ENCODE results near the gene SEMA4A.

SEMA4A gene

GRCh38 chr1:156191292-156191964, 38.0 kb downstream of the SEMA4A start:
- Mint-ChIP-seq H3K36me3 (ENCODE audit: insufficient read depth) (peaks cover 18% of the 10 kb centered on the region), H3K27ac (no peak overlapping the region), H3K9me3 (no peaks in the 10 kb centered on the region), H3K27me3 (no peaks in the 10 kb centered on the region), H3K4me1 (ENCODE audit: low read depth in 2 of 2) (peaks cover 18 to 22% of the 10 kb centered on the region in 2 donors), H3K4me3 (no peak overlapping the region)
- ATAC-seq (replicated peaks) (no peak), DNase-seq (no peak)

GRCh38 chr1:156193208-156193487, 39.8 kb downstream of the SEMA4A start:
- Mint-ChIP-seq H3K27ac (peak overlapping the region; percentile 92 to 97), H3K4me3 (peak overlapping the region; percentile 97 to 100), H3K36me3 (ENCODE audit: insufficient read depth) (peaks cover 18% of the 10 kb centered on the region), H3K27me3 (no peaks in the 10 kb centered on the region), H3K9me3 (no peaks in the 10 kb centered on the region), H3K4me1 (ENCODE audit: low read depth in 2 of 2) (peaks cover 28 to 30% of the 10 kb centered on the region in 2 donors)
- DNase-seq, result no peak
- no peak for ATAC-seq (replicated peaks)

GRCh38 chr1:156193488-156194299, 40.3 kb downstream of the SEMA4A start, which contains the start of gene SLC25A44:
Gene SLC25A44, plus strand, starts transcription at chr1:156194104. Its CDS starts 5,744 bp downstream, at chr1:156199848.
- peak within 1 kb of the TSS; percentile 97 to 100 for H3K4me3 Mint-ChIP-seq
- H3K4me1 Mint-ChIP-seq (ENCODE audit: low read depth in 2 of 2), result peaks cover 33 to 35% of the 10 kb centered on the region in 2 donors
- H3K36me3 Mint-ChIP-seq (ENCODE audit: insufficient read depth), result peaks cover 18% of the 10 kb centered on the region
- H3K27me3 Mint-ChIP-seq, result no peaks in the 10 kb centered on the region
- DNase-seq (peak; percentile 93 to 99 (median 98)), ATAC-seq (replicated peaks) (peak; percentile 98)
- H3K27ac Mint-ChIP-seq, result peak within 1 kb of the TSS; percentile 92 to 97
- no peaks in the 10 kb centered on the region for H3K9me3 Mint-ChIP-seq

GRCh38 chr1:156194300-156194652, 40.9 kb downstream of the SEMA4A start:
- DNase-seq, result no peak
- H3K4me1 Mint-ChIP-seq (ENCODE audit: low read depth in 2 of 2), result peaks cover 38 to 41% of the 10 kb centered on the region in 2 donors

GRCh38 chr1:156195853-156196252, 42.5 kb downstream of the SEMA4A start:
- H3K4me1 Mint-ChIP-seq (ENCODE audit: low read depth in 2 of 2), result peaks cover 52 to 54% of the 10 kb centered on the region in 2 donors

More at GRCh38 chr1:156194300-156194652, 40.9 kb downstream of the SEMA4A start:
- Mint-ChIP-seq H3K4me3 (peak overlapping the region; percentile 97 to 100), H3K27ac (peak overlapping the region; percentile 92 to 97), H3K27me3 (no peaks in the 10 kb centered on the region), H3K36me3 (ENCODE audit: insufficient read depth) (peaks cover 23% of the 10 kb centered on the region), H3K9me3 (no peaks in the 10 kb centered on the region)
- ATAC-seq (replicated peaks), result no peak

GRCh38 chr1:156196445-156196844, 43.1 kb downstream of the SEMA4A start:
- Mint-ChIP-seq H3K4me3 (no peak overlapping the region), H3K27me3 (no peaks in the 10 kb centered on the region), H3K27ac (peak overlapping the region in 1 of 2 donors; percentile 39)

More at GRCh38 chr1:156195853-156196252, 42.5 kb downstream of the SEMA4A start:
- H3K9me3 Mint-ChIP-seq, result no peaks in the 10 kb centered on the region
- ATAC-seq (replicated peaks) (no peak), DNase-seq (no peak)
- H3K27ac Mint-ChIP-seq, result peak overlapping the region; percentile 13 to 39
- peaks cover 37% of the 10 kb centered on the region for H3K36me3 Mint-ChIP-seq (ENCODE audit: insufficient read depth)
- peak overlapping the region in 1 of 2 donors; percentile 100 for H3K4me3 Mint-ChIP-seq
- no peaks in the 10 kb centered on the region for H3K27me3 Mint-ChIP-seq

GRCh38 chr1:156198831-156199349, 45.5 kb downstream of the SEMA4A start:
- ATAC-seq (replicated peaks), result no peak
- H3K27me3 Mint-ChIP-seq, result no peaks in the 10 kb centered on the region
- no peaks in the 10 kb centered on the region for H3K9me3 Mint-ChIP-seq
- H3K4me1 Mint-ChIP-seq (ENCODE audit: low read depth in 2 of 2), result peaks cover 47 to 48% of the 10 kb centered on the region in 2 donors
- H3K27ac Mint-ChIP-seq, result peak overlapping the region; percentile 74 to 85
- peaks cover 37% of the 10 kb centered on the region for H3K36me3 Mint-ChIP-seq (ENCODE audit: insufficient read depth)
- DNase-seq, result no peak
- peak overlapping the region; percentile 17 to 34 for H3K4me3 Mint-ChIP-seq

More at GRCh38 chr1:156196445-156196844, 43.1 kb downstream of the SEMA4A start:
- H3K4me1 Mint-ChIP-seq (ENCODE audit: low read depth in 2 of 2), result peaks cover 52 to 54% of the 10 kb centered on the region in 2 donors
- no peak for DNase-seq
- ATAC-seq (replicated peaks), result no peak
- no peaks in the 10 kb centered on the region for H3K9me3 Mint-ChIP-seq
- H3K36me3 Mint-ChIP-seq (ENCODE audit: insufficient read depth), result peaks cover 40% of the 10 kb centered on the region

- DNase-seq (no peak), ATAC-seq (replicated peaks) (no peak)
- Mint-ChIP-seq H3K27ac (peak overlapping the region; percentile 74 to 85), H3K4me1 (ENCODE audit: low read depth in 2 of 2) (peaks cover 40 to 41% of the 10 kb centered on the region in 2 donors), H3K27me3 (no peaks in the 10 kb centered on the region), H3K9me3 (no peaks in the 10 kb centered on the region), H3K4me3 (peak overlapping the region in 1 of 2 donors; percentile 12), H3K36me3 (ENCODE audit: insufficient read depth) (peaks cover 41% of the 10 kb centered on the region)
Measured at GRCh38 chr1:156200044-156200443, 46.7 kb downstream of the SEMA4A start.

- ATAC-seq (replicated peaks) (no peak), DNase-seq (no peak)
- H3K9me3 Mint-ChIP-seq, result no peaks in the 10 kb centered on the region
- H3K27ac Mint-ChIP-seq, result no peak overlapping the region
- H3K27me3 Mint-ChIP-seq, result no peaks in the 10 kb centered on the region
- H3K4me1 Mint-ChIP-seq (ENCODE audit: low read depth in 2 of 2), result peaks cover 23 to 27% of the 10 kb centered on the region in 2 donors
- no peak overlapping the region for H3K4me3 Mint-ChIP-seq
- peaks cover 57% of the 10 kb centered on the region for H3K36me3 Mint-ChIP-seq (ENCODE audit: insufficient read depth)
Measured at GRCh38 chr1:156203331-156203730, 49.9 kb downstream of the SEMA4A start.

GRCh38 chr1:156204686-156205085, 51.3 kb downstream of the SEMA4A start:
- no peak overlapping the region for H3K27ac Mint-ChIP-seq
- no peaks in the 10 kb centered on the region for H3K9me3 Mint-ChIP-seq
- H3K36me3 Mint-ChIP-seq (ENCODE audit: insufficient read depth), result peaks cover 59% of the 10 kb centered on the region
- no peak for DNase-seq
- no peak overlapping the region for H3K4me3 Mint-ChIP-seq
- ATAC-seq (replicated peaks), result no peak
- H3K4me1 Mint-ChIP-seq (ENCODE audit: low read depth in 2 of 2), result peaks cover 9 to 14% of the 10 kb centered on the region in 2 donors
- H3K27me3 Mint-ChIP-seq, result no peaks in the 10 kb centered on the region

GRCh38 chr1:156211243-156211642, 57.9 kb downstream of the SEMA4A start:
- Mint-ChIP-seq H3K27me3 (no peaks in the 10 kb centered on the region), H3K9me3 (no peaks in the 10 kb centered on the region), H3K4me1 (ENCODE audit: low read depth in 2 of 2) (peaks cover 9 to 10% of the 10 kb centered on the region in 2 donors), H3K36me3 (ENCODE audit: insufficient read depth) (peaks cover 43% of the 10 kb centered on the region), H3K27ac (peak overlapping the region in 1 of 2 donors; percentile 99), H3K4me3 (peak overlapping the region in 1 of 2 donors; percentile 33)
- DNase-seq, result no peak
- ATAC-seq (replicated peaks), result no peak

GRCh38 chr1:156212130-156212529, 58.7 kb downstream of the SEMA4A start:
- peak overlapping the region; percentile 97 to 99 for H3K27ac Mint-ChIP-seq
- ATAC-seq (replicated peaks) (no peak), DNase-seq (no peak)
- H3K27me3 Mint-ChIP-seq, result no peaks in the 10 kb centered on the region
- peak overlapping the region; percentile 95 to 96 for H3K4me3 Mint-ChIP-seq
- H3K4me1 Mint-ChIP-seq (ENCODE audit: low read depth in 2 of 2), result peaks cover 9 to 10% of the 10 kb centered on the region in 2 donors
- peaks cover 37% of the 10 kb centered on the region for H3K36me3 Mint-ChIP-seq (ENCODE audit: insufficient read depth)
- no peaks in the 10 kb centered on the region for H3K9me3 Mint-ChIP-seq

- Mint-ChIP-seq H3K36me3 (ENCODE audit: insufficient read depth) (peaks cover 31% of the 10 kb centered on the region), H3K27ac (peak within 1 kb of the TSS; percentile 97 to 99), H3K27me3 (no peaks in the 10 kb centered on the region), H3K9me3 (no peaks in the 10 kb centered on the region), H3K4me1 (ENCODE audit: low read depth in 2 of 2) (peaks cover 13 to 19% of the 10 kb centered on the region in 2 donors), H3K4me3 (peak within 1 kb of the TSS; percentile 95 to 96)
- DNase-seq (peak; percentile 90 to 91 (median 90)), ATAC-seq (replicated peaks) (peak; percentile 94)
Measured at GRCh38 chr1:156212833-156213643, 59.7 kb downstream of the SEMA4A start, which contains the start of gene PMF1. Gene PMF1, plus strand, starts transcription at chr1:156213007. Its CDS starts 9 bp downstream, at chr1:156213016.

Data from effector memory CD8-positive, alpha-beta T cell (primary cell).